Brain microvascular endothelial cell (primary cell): ENCODE data around the gene SUMF1.
A peak's percentile ranks its signal among the peaks of the same experiment; 100 is the strongest.

Experiments used
- DNase-seq: peaks from one replicate; pipeline ENCODE4 v3.0.0-alpha.2; 2020
- H3K27ac ChIP-seq: fragments of 250-450 bp; sonication (Bioruptor Pico); 2 replicates; pipeline ENCODE4 v1.5.1; 2020; ENCODE audit warnings: mild to moderate bottlenecking, moderate library complexity
- H3K27me3 ChIP-seq: fragments of 250-450 bp; sonication (Bioruptor Pico); replicated peaks from 2 replicates; pipeline ENCODE4 v1.5.1; 2020; ENCODE audit warnings: mild to moderate bottlenecking
- H3K36me3 ChIP-seq: fragments of 250-450 bp; sonication (Bioruptor Pico); replicated peaks from 2 replicates; pipeline ENCODE4 v1.5.1; 2020; ENCODE audit warnings: mild to moderate bottlenecking
- H3K4me3 ChIP-seq: 2 replicates; pipeline ENCODE4 v1.5.1; 2011; ENCODE audit warnings: low read depth, mild to moderate bottlenecking, control low read depth, low read length, moderate library complexity
- in situ Hi-C: cut with HindIII; loops from 2 replicates; pipeline ENCODE4 v1.10.0; 2017; ENCODE audit warnings: low sequenced_read_pairs, low pct_ligation_motif_present
- TF ChIP-seq, protein P1 (sequence below): IDR thresholded peaks from 2 replicates; pipeline ENCODE4 v1.5.1; 2011; ENCODE audit warnings: low read depth, mild to moderate bottlenecking, moderate library complexity, low read length, control low read depth, inconsistent platforms; ENCODE audit errors: missing control alignments

The SUMF1 gene

DNA sequence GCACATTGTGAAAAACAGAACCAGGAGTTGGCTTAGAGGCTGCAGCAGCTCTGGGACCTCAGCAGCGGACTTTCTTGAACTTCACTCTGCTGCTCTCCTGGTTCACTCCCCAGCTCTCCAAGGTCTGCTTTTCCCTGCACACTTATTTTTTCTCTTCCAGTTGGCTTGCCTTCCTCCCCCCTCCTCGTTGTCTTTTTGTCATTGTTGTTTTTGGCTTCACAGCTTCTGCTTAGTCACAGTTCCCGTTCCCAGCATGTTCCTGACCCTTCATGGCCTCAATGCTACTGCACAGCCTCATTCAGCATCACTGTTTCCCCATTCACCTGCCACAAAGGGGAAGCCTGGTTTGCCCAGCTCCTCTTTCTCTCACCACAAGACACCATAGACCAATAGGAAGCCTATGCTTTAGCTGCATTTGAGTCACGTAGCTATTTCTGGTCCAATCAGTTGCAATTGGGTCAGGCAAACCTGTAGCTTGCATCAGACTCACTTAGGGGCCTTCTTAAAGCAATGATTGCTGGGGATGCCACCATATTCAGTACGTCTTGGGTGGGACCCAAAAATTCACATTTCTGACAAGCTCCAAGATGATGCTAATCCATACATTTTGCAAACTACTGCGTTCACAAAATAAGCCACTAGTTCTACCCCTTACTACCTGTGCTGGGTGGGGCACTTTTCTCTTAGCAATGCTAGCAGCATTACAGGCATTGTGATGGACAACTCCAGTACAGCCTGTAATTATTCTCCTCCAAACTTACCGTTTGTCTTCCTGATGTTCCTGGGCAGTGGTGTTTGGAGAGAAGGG is 7.8 kb upstream of the SUMF1 start:
- Histone ChIP-seq H3K4me3 (no peak overlapping the region), H3K27ac (no peak overlapping the region), H3K36me3 (no peaks in the 10 kb centered on the region), H3K27me3 (peaks cover 33% of the 10 kb centered on the region)
- TF ChIP-seq, protein P1, sequence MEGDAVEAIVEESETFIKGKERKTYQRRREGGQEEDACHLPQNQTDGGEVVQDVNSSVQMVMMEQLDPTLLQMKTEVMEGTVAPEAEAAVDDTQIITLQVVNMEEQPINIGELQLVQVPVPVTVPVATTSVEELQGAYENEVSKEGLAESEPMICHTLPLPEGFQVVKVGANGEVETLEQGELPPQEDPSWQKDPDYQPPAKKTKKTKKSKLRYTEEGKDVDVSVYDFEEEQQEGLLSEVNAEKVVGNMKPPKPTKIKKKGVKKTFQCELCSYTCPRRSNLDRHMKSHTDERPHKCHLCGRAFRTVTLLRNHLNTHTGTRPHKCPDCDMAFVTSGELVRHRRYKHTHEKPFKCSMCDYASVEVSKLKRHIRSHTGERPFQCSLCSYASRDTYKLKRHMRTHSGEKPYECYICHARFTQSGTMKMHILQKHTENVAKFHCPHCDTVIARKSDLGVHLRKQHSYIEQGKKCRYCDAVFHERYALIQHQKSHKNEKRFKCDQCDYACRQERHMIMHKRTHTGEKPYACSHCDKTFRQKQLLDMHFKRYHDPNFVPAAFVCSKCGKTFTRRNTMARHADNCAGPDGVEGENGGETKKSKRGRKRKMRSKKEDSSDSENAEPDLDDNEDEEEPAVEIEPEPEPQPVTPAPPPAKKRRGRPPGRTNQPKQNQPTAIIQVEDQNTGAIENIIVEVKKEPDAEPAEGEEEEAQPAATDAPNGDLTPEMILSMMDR = no peak
- in situ Hi-C loops = no loop called here
- peak; percentile 89 for DNase-seq

DNA sequence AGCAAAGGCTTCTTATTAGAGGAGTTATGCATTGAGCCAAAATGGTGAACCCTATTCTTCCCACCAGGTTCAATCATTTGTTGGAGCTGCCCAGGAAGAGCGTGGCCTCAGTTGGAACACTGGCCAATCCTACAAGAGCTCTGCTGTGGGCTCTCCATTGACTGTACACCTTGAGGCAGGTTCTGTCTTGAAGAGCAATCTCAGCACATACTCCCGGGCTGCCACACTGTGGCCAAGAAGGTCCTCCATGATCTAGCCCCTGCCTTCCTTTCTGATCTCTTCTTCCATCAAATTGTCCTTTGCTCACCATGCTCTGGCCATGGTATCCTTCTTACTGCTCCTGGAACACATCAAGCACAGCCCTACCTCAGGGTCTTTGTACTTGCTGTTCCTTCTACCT is 5.7 kb upstream of the SUMF1 start:
- TF ChIP-seq, protein P1 = no peak
- H3K27ac ChIP-seq = no peak overlapping the region
- no peaks in the 10 kb centered on the region for H3K36me3 ChIP-seq
- DNase-seq = no peak
- no peak overlapping the region for H3K4me3 ChIP-seq
- peaks cover 26% of the 10 kb centered on the region for H3K27me3 ChIP-seq
- in situ Hi-C loops = no loop called here

- Histone ChIP-seq H3K27ac (no peak overlapping the region), H3K4me3 (no peak overlapping the region), H3K36me3 (no peaks in the 10 kb centered on the region), H3K27me3 (peaks cover 24% of the 10 kb centered on the region)
- no peak for DNase-seq
- in situ Hi-C loops = no loop called here
- TF ChIP-seq, protein P1 = no peak
These were observed 5.2 kb upstream of the SUMF1 start for GRCh38 chr3:4472312-4472711.

- TF ChIP-seq, protein P1 = no peak
- Histone ChIP-seq H3K36me3 (no peaks in the 10 kb centered on the region), H3K4me3 (no peak overlapping the region), H3K27me3 (peaks cover 20% of the 10 kb centered on the region), H3K27ac (no peak overlapping the region)
- in situ Hi-C loops = no loop called here
- DNase-seq = no peak
These were observed 4.8 kb upstream of the SUMF1 start for GRCh38 chr3:4471907-4472306.

GRCh38 chr3:4467522-4467867 is 426 bp upstream of the SUMF1 start:
- peak overlapping the region; percentile 87 for H3K4me3 ChIP-seq
- in situ Hi-C loops = no loop called here
- TF ChIP-seq, protein P1 = no peak
- H3K27ac ChIP-seq = no peak overlapping the region
- DNase-seq = no peak
- H3K27me3 ChIP-seq = peaks cover 7% of the 10 kb centered on the region
- H3K36me3 ChIP-seq = no peaks in the 10 kb centered on the region

GRCh38 chr3:4464576-4464975 is 2.5 kb downstream of the SUMF1 start:
- no peaks in the 10 kb centered on the region for H3K27me3 ChIP-seq
- H3K36me3 ChIP-seq = no peaks in the 10 kb centered on the region
- TF ChIP-seq, protein P1 = no peak
- H3K4me3 ChIP-seq = no peak overlapping the region
- H3K27ac ChIP-seq = no peak overlapping the region
- in situ Hi-C loops = no loop called here
- no peak for DNase-seq
